ENCODE measurements around the gene ZNF846. TPM values are rescaled to one million over a fixed set of nuclear protein-coding genes. Genes with fewer than 3 reads are reported as not detected.

Gene ZNF846
- polyA plus RNA-seq, 4 donors = 12.9 to 37.4 (median 25.4) TPM

Other genes with a start within 250 kb of the ZNF846 start
- 10 to 100 TPM; 19.6 to 23.3 (median 21.4) TPM for gene ZNF426, start 230.1 kb downstream of the ZNF846 start, polyA plus RNA-seq (ENCODE audit: insufficient read length in 4 of 4)
- gene ZNF121, start 184.2 kb downstream of the ZNF846 start, polyA plus RNA-seq (ENCODE audit: insufficient read length in 4 of 4) = 10 to 100 TPM; 13.5 to 31.6 (median 17.9) TPM
- 10 to 100 TPM; 54.9 to 65.4 (median 63.1) TPM for gene ZNF561, start 147.5 kb downstream of the ZNF846 start, polyA plus RNA-seq (ENCODE audit: insufficient read length in 4 of 4)
- gene ZNF562, start 93.6 kb downstream of the ZNF846 start, polyA plus RNA-seq (ENCODE audit: insufficient read length in 4 of 4) = 10 to 100 TPM; 21.5 to 26.0 (median 22.6) TPM
- 10 to 100 TPM; 25.0 to 37.8 (median 32.6) TPM for gene FBXL12, start 50.3 kb upstream of the ZNF846 start, polyA plus RNA-seq (ENCODE audit: insufficient read length in 4 of 4)
- gene UBL5, start 59.2 kb upstream of the ZNF846 start, polyA plus RNA-seq (ENCODE audit: insufficient read length in 4 of 4) = 100 to 1,000 TPM; 258 to 375 (median 299) TPM
- gene PIN1, start 66.6 kb upstream of the ZNF846 start, polyA plus RNA-seq (ENCODE audit: insufficient read length in 4 of 4) = 10 to 100 TPM; 48.2 to 90.6 (median 68.8) TPM
- 10 to 100 TPM; 16.2 to 22.5 (median 21.5) TPM for gene OLFM2, start 167.8 kb upstream of the ZNF846 start, polyA plus RNA-seq (ENCODE audit: insufficient read length in 4 of 4)
- gene COL5A3, start 241.8 kb upstream of the ZNF846 start, polyA plus RNA-seq (ENCODE audit: insufficient read length in 4 of 4) = 1 to 10 TPM in 2 of 4 donors, under 1 TPM in 2; 0.78 to 1.6 (median 1.3) TPM
- under 1 TPM in 1 of 4 donors, not detected in 3; 0.27 TPM for gene RDH8, start 244.7 kb upstream of the ZNF846 start, polyA plus RNA-seq (ENCODE audit: insufficient read length in 4 of 4)

Data from left renal cortex interstitium (tissue), 4 donors.